T1000 (cell line): ENCODE results near the gene B4GALNT2.
A peak's percentile ranks its signal among the peaks of the same experiment; 100 is the strongest.
"Not testable (repeated sequence)": the region's sequence is repeated elsewhere in the genome, so short reads cannot be mapped to it uniquely, and the experiment has no call there.

Experiments used
- DNase-seq: peaks from one replicate; lab custom pipeline; 2025; ENCODE audit warnings: mixed read lengths; lab: John Stamatoyannopoulos, UW

Gene B4GALNT2

GRCh38 chr17:49180998-49181635, 48.5 kb downstream of the B4GALNT2 start:
- DNase-seq = no peak

GRCh38 chr17:49183341-49183740, 50.8 kb downstream of the B4GALNT2 start:
- DNase-seq = no peak

GRCh38 chr17:49183801-49184200, 51.2 kb downstream of the B4GALNT2 start:
- no peak for DNase-seq

GRCh38 chr17:49184522-49184921, 52.0 kb downstream of the B4GALNT2 start:
- not testable (repeated sequence) for DNase-seq

- DNase-seq = not testable (repeated sequence)
Measured at GRCh38 chr17:49185381-49185780, 52.8 kb downstream of the B4GALNT2 start.

- no peak for DNase-seq
Measured at GRCh38 chr17:49187301-49187700, 54.7 kb downstream of the B4GALNT2 start.

- no peak for DNase-seq
Measured at GRCh38 chr17:49190932-49191331, 58.4 kb downstream of the B4GALNT2 start.

GRCh38 chr17:49191409-49191916, 58.9 kb downstream of the B4GALNT2 start:
- DNase-seq = no peak

GRCh38 chr17:49191917-49192741, 59.6 kb downstream of the B4GALNT2 start:
- peak; percentile 99 for DNase-seq

- no peak for DNase-seq
Measured at GRCh38 chr17:49193513-49194296, 61.1 kb downstream of the B4GALNT2 start.

- DNase-seq = no peak
Measured at GRCh38 chr17:49194297-49194607, 61.7 kb downstream of the B4GALNT2 start.

GRCh38 chr17:49195751-49196150, 63.2 kb downstream of the B4GALNT2 start:
- no peak for DNase-seq

- DNase-seq = no peak
Measured at GRCh38 chr17:49196520-49196919, 64.0 kb downstream of the B4GALNT2 start.

GRCh38 chr17:49197346-49197998, 64.9 kb downstream of the B4GALNT2 start:
- DNase-seq = no peak

- DNase-seq = no peak
Measured at GRCh38 chr17:49198211-49198610, 65.6 kb downstream of the B4GALNT2 start.

GRCh38 chr17:49200423-49201083, 68.0 kb downstream of the B4GALNT2 start:
- DNase-seq = no peak

GRCh38 chr17:49201481-49201927, 68.9 kb downstream of the B4GALNT2 start:
- no peak for DNase-seq

- no peak for DNase-seq
Measured at GRCh38 chr17:49203796-49204195, 71.2 kb downstream of the B4GALNT2 start.

- no peak for DNase-seq
Measured at GRCh38 chr17:49204516-49204915, 71.9 kb downstream of the B4GALNT2 start.

GRCh38 chr17:49209061-49209571, 76.5 kb downstream of the B4GALNT2 start:
- no peak for DNase-seq
